ENCODE results near the gene PTDSS2. TPM values are rescaled to one million over a fixed set of nuclear protein-coding genes. Genes with fewer than 3 reads are reported as not detected.
A peak's percentile ranks its signal among the peaks of the same experiment; 100 is the strongest.

The PTDSS2 gene
- total RNA-seq, 2 donors from 2014 or later: 26.8 to 32.5 TPM

DNA sequence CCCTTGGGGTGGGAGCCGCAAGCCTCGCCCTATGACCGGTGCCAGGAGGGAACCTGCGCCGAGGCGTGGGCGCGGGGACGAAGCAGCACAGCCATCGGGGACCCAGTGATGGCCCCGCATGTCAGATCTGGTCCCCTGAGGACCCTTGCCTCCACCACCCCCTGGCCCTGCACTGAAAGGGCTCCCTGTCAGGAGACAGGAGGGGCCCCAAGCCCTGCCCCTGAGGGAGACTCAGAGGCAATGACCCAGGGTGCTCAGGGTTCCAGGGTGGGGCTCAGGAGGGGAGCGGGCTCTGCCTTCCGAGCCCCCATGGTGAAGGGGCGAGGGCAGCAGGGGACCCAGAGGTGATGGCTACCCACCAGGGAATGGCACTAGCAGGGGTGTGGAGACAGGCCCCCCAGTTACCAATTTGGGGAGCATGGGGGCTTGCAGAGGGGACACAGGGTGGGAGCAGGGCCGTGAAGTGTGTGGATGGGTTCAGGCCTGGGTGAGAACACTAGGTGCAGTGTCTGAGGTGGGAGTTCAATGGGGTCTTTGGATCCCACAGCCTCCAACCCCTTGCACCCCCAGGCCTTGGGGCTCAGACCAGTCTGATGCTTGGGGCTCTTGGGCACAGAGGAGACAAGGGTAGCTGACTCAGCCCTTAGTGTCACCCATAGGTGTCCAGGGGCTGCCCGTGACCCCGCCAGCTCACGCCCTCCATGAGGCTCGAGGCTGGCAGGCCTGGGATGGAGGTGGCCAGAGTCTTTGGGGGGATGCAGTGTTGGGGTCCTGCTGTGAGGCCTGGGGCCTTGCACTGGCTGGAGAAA is 87.7 kb downstream of the PTDSS2 start:
- H3K4me3 ChIP-seq: peak overlapping the region; percentile 26 to 88
- peaks cover 11% of the 10 kb centered on the region for H3K36me3 ChIP-seq
- H3K9me3 ChIP-seq: no peaks in the 10 kb centered on the region
- TF ChIP-seq, protein P1, sequence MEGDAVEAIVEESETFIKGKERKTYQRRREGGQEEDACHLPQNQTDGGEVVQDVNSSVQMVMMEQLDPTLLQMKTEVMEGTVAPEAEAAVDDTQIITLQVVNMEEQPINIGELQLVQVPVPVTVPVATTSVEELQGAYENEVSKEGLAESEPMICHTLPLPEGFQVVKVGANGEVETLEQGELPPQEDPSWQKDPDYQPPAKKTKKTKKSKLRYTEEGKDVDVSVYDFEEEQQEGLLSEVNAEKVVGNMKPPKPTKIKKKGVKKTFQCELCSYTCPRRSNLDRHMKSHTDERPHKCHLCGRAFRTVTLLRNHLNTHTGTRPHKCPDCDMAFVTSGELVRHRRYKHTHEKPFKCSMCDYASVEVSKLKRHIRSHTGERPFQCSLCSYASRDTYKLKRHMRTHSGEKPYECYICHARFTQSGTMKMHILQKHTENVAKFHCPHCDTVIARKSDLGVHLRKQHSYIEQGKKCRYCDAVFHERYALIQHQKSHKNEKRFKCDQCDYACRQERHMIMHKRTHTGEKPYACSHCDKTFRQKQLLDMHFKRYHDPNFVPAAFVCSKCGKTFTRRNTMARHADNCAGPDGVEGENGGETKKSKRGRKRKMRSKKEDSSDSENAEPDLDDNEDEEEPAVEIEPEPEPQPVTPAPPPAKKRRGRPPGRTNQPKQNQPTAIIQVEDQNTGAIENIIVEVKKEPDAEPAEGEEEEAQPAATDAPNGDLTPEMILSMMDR (IDR thresholded peaks at IDR 0.05): no peak
- no peak for DNase-seq (ENCODE audit: low spot score)
- peaks cover 0 to 39% of the 10 kb centered on the region in 2 donors for H3K4me1 ChIP-seq
- no peak overlapping the region for H3K27ac ChIP-seq
- no peaks in the 10 kb centered on the region for H3K27me3 ChIP-seq

DNA sequence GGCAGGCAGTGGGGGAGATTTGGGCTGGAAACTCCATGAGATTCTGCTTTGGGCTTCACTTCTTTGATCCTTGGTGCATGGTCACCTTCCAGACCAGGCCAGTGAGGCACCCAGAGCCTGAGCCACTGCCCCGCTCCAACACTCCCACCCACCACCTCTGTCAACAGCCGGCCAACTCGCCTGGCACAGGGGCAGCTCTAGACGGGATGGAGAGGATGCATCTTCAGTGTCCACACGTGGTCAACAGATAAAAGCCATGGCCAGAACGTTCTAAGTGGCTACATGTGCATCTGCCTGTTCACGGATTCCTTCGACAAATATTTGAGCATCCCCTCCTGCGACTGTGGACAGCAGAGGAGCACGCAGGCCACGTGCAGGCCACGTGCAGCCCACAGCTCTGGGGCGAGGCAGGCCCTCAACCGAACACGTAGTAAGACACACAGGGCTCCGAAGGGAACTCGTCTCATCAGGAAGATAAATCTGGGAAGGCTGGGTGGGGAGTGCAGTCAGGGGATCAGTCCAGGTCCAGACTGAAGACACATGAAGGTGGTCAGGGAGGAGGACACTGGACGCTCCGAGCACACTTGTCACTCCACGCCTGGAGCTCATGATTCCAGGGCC is 88.5 kb downstream of the PTDSS2 start:
- DNase-seq (ENCODE audit: low spot score): no peak
- peaks cover 4% of the 10 kb centered on the region for H3K36me3 ChIP-seq
- peaks cover 0 to 33% of the 10 kb centered on the region in 2 donors for H3K4me1 ChIP-seq
- TF ChIP-seq, protein P1 (IDR thresholded peaks at IDR 0.05): no peak
- no peak overlapping the region for H3K4me3 ChIP-seq
- no peak overlapping the region for H3K27ac ChIP-seq
- H3K9me3 ChIP-seq: no peaks in the 10 kb centered on the region
- no peaks in the 10 kb centered on the region for H3K27me3 ChIP-seq

DNA sequence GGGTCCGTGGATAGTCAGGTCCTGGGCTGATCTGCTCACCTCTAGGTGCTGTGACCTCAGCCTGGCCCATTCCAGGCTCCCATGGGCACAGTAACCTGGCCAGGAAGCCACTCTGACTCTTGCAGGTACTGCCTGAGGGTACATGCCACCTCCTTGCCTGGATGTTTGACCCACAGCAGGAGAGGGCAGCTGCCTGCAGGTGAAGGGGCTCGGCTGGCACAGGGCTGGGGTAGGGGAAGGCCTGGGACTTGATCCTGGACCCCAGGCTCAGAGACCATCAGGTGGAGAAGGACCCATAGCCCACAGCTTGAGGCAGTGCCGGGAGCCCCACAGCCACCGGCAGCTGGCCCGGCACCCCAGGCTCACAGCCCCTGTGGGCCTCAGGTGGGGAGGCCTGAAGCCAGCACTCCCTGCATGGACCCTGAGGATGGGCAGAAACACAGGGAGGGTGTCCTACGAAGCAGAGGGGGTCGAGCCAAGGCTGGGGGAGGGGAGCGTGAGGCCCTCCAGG is 89.9 kb downstream of the PTDSS2 start:
- no peaks in the 10 kb centered on the region for H3K36me3 ChIP-seq
- H3K9me3 ChIP-seq: no peaks in the 10 kb centered on the region
- TF ChIP-seq, protein P1 (IDR thresholded peaks at IDR 0.05): no peak
- H3K27ac ChIP-seq: no peak overlapping the region
- no peak overlapping the region for H3K4me3 ChIP-seq
- H3K4me1 ChIP-seq: peaks cover 0 to 20% of the 10 kb centered on the region in 2 donors
- no peak for DNase-seq (ENCODE audit: low spot score)
- no peaks in the 10 kb centered on the region for H3K27me3 ChIP-seq

Other genes with a start within 250 kb of the PTDSS2 start
- gene BET1L, start 242.9 kb upstream of the PTDSS2 start, total RNA-seq: 10 to 100 TPM; 20.7 to 25.9 TPM
- gene RIC8A, start 242.6 kb upstream of the PTDSS2 start, total RNA-seq: 100 to 1,000 TPM in 1 of 2 donors, 10 to 100 TPM in 1; 68.0 to 101 TPM
- gene SIRT3, start 213.9 kb upstream of the PTDSS2 start, total RNA-seq: 10 to 100 TPM; 18.3 to 31.4 TPM
- gene PSMD13, start 213.3 kb upstream of the PTDSS2 start, total RNA-seq: 10 to 100 TPM; 75.3 to 80.3 TPM
- gene NLRP6, start 171.9 kb upstream of the PTDSS2 start, total RNA-seq: under 1 TPM; 0.19 to 0.20 TPM
- gene PGGHG, start 161.2 kb upstream of the PTDSS2 start, total RNA-seq: 1 to 10 TPM; 4.9 to 9.4 TPM
- gene IFITM5, start 150.8 kb upstream of the PTDSS2 start, total RNA-seq: not detected
- 100 to 1,000 TPM; 120 to 296 TPM for gene IFITM2, start 142.5 kb upstream of the PTDSS2 start, total RNA-seq
- gene IFITM1, start 136.2 kb upstream of the PTDSS2 start, total RNA-seq: 100 to 1,000 TPM in 1 of 2 donors, 10 to 100 TPM in 1; 82.3 to 241 TPM
- gene IFITM3, start 129.4 kb upstream of the PTDSS2 start, total RNA-seq: 100 to 1,000 TPM; 156 to 372 TPM
- under 1 TPM in 1 of 2 donors, not detected in 1; 0.39 TPM for gene B4GALNT4, start 80.8 kb upstream of the PTDSS2 start, total RNA-seq
- gene PKP3, start 56.1 kb upstream of the PTDSS2 start, total RNA-seq: 1 to 10 TPM in 1 of 2 donors, under 1 TPM in 1; 0.43 to 1.0 TPM
- 10 to 100 TPM; 26.6 to 33.3 TPM for gene SIGIRR, start 35.3 kb upstream of the PTDSS2 start, total RNA-seq
- under 1 TPM; 0.11 to 0.75 TPM for gene ANO9, start 8.3 kb upstream of the PTDSS2 start, total RNA-seq
- 100 to 1,000 TPM; 185 to 248 TPM for gene RNH1, start 57.0 kb downstream of the PTDSS2 start, total RNA-seq
- gene HRAS, start 85.3 kb downstream of the PTDSS2 start, total RNA-seq: 10 to 100 TPM; 31.7 to 48.1 TPM
- under 1 TPM; 0.12 to 0.15 TPM for gene LRRC56, start 87.2 kb downstream of the PTDSS2 start, total RNA-seq
- under 1 TPM; 0.33 to 0.86 TPM for gene LMNTD2, start 110.5 kb downstream of the PTDSS2 start, total RNA-seq
- 10 to 100 TPM in 1 of 2 donors, 1 to 10 TPM in 1; 8.5 to 13.0 TPM for gene RASSF7, start 110.7 kb downstream of the PTDSS2 start, total RNA-seq
- 10 to 100 TPM; 12.4 to 14.2 TPM for gene PHRF1, start 126.2 kb downstream of the PTDSS2 start, total RNA-seq
- 10 to 100 TPM in 1 of 2 donors, 1 to 10 TPM in 1; 9.6 to 14.9 TPM for gene IRF7, start 165.7 kb downstream of the PTDSS2 start, total RNA-seq
- not detected for gene CDHR5, start 174.7 kb downstream of the PTDSS2 start, total RNA-seq
- not detected for gene SCT, start 176.9 kb downstream of the PTDSS2 start, total RNA-seq
- not detected for gene DRD4, start 187.0 kb downstream of the PTDSS2 start, total RNA-seq
- 10 to 100 TPM; 15.5 to 26.6 TPM for gene DEAF1, start 244.9 kb downstream of the PTDSS2 start, total RNA-seq
- gene TMEM80, start 245.5 kb downstream of the PTDSS2 start, total RNA-seq: 10 to 100 TPM; 12.5 to 20.7 TPM

Data from right atrium auricular region (tissue), 2 donors.